HG02759 (cell line): ENCODE measurements around the gene NAB2.
"Not testable (repeated sequence)": the region's sequence is repeated elsewhere in the genome, so short reads cannot be mapped to it uniquely, and the experiment has no call there.

ENCODE experiments used
- ATAC-seq: cut with Tn5 transposase; IDR thresholded peaks from one replicate; pipeline ENCODE4 v1.9.1; 2021; ENCODE audit warnings: mild to moderate bottlenecking, moderate library complexity; ENCODE audit not compliant: unreplicated experiment

The NAB2 gene

DNA sequence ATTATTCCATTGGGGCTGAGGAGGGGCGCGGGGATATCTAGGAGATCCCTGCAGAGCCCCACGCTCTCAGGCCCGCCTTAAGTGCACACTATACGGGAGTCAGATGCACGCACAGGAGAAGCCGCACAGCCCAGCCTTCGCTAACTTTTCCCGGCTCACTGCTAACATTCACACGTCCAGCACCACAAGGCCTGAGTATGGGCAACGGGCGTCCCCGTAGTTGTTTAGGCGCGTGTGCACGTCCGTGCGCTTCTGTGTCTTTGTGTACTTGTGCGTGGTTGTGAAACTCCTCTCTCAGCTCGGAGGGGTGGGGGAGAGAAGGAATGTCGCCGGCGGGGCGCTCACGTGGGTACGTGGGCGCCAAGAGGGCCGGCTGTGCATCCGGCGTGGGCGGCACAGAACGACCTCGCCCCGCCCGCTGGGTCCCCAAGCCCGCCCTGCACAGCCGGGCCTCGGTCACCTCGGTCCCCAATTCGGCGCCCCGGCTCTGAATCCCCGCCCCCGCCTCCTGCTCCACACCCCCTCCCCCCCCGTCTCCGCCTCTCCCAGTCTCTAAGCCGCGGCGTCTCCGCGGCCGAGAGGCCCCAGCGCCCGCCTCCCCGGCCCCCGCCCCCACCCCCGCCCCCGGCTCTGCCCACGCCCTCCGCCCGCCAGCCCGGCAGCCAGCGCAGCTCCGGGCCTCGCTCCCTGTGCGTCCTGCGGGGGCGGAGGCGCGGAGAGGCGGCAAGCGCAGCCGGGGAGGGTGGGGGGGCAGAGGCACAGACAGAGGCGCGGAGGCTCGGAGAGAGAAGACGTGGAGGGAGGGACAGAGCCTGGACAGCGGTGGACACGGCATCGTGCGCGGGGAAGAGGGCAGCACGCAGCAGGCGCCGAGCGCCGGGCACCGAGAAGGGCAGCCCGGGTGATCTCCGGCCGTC is at the start of gene NAB2:
TSS of gene NAB2 (plus strand) at position 761 of the 917 bp plus-strand sequence. CDS start 158 bp downstream, outside the sequence.
- peak; percentile 64 for ATAC-seq

DNA sequence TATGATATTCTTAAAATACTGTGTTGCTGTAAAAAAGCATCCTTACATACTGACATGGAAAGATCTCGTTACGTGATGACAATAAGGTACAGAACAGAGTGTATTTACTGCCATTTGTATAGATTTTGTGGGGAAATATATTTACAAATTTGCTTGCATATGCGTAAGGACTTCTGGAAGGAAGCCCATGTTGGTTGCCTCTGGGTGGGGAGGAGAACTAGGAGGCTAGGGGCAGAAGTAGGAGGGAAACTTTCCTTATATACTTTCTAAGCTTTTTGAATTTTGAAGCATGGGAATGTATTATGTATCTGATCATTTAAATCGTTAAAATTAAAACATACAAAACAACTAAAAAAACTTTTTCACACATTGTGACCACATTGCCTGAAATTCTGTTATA is 48.7 kb upstream of the NAB2 start:
- ATAC-seq: no peak

- no peak for ATAC-seq
These were observed 48.2 kb upstream of the NAB2 start for GRCh38 chr12:57040750-57041149.

- no peak for ATAC-seq
These were observed 46.2 kb upstream of the NAB2 start for GRCh38 chr12:57042695-57043094.

GRCh38 chr12:57044468-57044867 is 44.4 kb upstream of the NAB2 start:
- no peak for ATAC-seq

GRCh38 chr12:57044889-57045288 is 44.0 kb upstream of the NAB2 start:
- no peak for ATAC-seq

DNA sequence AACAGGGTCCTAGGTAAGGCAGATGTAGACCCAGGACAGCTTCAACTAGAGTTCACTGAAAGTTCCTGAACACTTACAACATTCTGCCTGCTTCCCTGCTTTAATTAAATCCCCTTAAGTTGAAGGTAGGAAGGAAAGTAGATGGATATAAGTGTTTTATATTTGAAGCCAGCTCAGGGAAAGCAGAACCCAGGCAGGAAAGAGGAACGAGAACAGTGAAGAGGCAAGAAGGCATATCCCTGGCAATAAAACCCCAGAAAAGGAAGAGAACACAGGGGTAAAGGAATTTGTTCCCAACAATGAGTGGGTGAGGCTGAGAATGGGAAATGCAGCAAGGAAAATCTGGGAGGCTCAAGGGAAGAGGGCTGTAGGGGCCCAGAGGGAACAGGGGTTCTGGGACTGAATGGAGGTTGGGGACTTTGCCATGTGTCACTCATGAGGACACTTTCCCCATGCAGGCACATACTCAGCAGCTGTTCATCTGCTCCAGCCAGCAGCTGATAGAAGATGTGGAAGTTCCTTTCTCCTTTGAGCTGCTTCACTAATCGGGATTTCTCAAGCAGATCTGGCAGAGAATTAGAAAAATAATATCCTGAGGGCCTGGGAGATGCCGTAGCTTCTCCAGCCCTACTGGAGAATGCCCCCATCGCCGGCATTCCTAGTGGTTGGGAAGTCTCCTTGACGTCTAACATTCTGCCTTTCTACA is 42.7 kb upstream of the NAB2 start:
- no peak for ATAC-seq

DNA sequence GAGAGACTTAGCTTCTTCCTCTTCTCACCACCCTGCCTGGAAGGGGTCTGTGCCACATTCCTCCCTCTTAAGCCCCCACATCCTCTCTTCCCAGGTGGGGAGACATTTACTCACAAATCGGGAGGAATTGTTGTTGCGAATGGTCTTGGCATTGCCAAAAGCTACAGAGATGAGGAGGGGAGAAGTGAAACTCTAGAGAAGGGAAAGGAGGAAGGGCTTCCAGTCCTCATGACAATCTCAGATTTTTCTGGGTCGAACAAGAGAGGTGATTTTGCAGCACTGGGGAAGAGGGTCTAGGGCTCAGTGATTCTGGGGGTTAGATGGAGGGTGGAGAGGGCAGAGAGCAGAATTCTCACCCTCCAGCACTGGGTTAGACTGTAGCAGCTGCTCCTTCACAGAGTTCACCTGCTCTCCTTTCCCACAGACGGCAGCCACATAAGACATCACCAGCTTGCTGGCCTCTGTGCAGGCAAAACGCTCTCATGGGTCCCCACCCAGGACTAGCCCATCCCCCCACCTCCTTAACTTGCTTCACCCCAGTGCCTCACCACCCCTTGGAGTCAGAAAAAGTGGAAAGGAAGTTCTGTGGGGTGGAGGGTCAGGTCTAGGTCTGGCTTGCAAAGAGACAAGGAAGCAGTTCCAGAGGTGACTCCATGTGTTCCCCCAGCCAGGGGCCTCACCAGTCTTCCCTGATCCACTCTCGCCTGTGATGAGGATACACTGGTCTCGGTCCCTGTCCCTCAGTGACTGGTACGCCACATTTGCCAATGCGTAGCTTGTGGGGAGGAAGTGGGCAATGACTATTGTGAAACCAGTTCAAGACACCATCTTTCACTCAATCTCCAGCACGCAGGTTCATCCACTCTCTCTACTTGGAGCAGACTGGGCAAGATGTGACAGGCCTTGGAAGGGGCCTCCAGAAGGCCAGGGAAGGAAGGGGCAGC is 41.7 kb upstream of the NAB2 start:
- peak; percentile 57 for ATAC-seq

GRCh38 chr12:57047981-57048380 is 40.9 kb upstream of the NAB2 start:
- no peak for ATAC-seq

DNA sequence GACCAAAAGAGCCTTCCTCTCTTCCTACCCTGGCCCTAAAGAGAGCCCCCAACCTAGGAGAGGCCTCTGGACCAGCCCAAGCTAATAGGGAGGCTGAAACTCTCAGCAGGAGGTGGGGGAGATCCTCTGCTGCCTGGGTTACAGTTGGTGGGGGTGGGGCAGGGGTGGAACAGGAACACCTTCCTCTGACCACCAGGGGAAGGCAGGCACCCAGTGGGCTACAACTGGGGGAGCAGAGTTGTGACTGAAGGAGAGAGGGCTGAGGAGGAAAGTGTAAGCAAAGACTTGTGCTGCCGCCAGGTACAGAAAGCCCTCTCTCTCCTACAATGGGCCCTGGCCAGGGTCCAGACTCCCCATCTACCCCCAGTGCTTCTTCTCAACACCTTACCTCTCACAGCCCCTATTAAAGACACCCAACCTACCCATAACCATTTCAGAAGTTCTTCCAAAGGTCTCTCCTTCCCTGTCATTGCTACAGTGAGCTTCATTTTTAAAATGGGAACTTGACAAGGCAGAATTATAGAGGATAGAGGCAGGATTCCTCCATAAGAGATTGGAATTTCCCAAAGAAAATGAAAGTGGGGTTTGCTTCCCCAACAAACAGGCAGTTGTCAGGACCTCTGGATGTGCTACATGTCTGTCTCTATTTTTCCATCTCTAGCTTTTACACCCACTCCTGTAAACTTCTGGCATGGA is 40.3 kb upstream of the NAB2 start:
- no peak for ATAC-seq

DNA sequence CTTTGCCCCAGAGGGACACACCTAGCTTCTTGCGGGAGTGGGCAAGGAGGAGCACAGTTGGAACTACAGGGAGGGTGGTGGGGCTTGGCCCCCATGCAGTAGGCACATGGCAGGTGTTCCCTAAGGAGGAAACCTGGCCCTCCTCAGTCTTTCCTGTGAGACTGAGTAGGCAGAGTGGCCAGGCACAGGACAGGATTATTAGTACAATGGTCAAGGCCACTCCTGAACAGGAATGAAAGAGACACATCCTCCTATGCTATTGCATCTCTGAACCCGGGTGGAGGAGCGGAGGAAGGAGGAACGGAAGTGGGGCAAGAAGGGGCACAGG is 39.8 kb upstream of the NAB2 start:
- no peak for ATAC-seq

GRCh38 chr12:57049890-57050289 is 39.0 kb upstream of the NAB2 start, which contains the start of gene MYO1A:
MYO1A (minus strand) TSS chr12:57050129; CDS start chr12:57048323, 1,806 bp downstream.
- ATAC-seq: no peak

- no peak for ATAC-seq
These were observed 37.9 kb upstream of the NAB2 start for GRCh38 chr12:57051011-57051410.

DNA sequence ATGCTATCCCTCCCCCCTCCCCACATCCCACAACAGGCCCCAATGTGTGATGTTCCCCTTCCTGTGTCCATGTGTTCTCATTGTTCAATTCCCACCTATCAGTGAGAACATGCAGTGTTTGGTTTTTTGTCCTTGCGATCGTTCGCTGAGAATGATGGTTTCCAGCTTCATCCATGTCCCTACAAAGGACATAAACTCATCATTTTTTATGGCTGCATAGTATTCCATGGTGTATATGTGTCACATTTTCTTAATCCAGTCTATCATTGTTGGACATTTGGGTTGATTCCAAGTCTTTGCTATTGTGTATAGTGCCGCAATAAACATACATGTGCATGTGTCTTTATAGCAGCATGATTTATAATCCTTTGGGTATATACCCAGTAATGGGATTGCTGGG is 35.8 kb upstream of the NAB2 start:
- not testable (repeated sequence) for ATAC-seq

DNA sequence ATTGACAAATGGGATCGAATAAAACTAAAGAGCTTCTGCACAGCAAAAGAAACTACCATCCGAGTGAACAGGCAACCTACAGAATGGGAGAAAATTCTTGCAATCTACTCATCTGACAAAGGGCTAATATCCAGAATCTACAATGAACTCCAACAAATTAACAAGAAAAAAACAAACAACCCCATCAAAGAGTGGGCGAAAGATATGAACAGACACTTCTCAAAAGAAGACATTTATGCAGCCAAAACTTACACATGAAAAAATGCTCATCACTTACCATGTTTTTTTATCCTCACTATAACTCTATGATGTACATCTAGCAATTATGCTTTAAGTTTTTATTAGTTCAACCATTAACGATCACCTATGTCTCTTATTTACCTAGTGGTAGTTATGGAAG is 35.0 kb upstream of the NAB2 start:
- ATAC-seq: not testable (repeated sequence)

DNA sequence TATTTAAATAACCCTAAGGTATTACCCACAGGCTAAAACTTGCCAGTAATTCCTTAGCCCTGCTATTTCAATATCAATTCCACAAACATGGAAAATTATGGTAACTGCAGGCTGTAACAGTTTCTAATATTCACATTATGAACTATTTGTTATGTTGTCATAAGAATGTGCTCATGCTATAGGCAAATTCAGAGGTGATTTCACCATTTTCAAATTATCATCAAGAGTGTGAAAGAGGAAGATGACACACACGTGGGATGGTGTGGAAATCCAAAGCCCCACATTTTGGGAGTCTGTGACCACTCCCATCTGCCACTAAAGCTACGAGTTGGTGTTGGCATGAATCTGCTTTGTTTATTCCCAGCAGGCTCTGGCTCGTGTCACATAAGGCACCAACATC is 33.1 kb upstream of the NAB2 start:
- no peak for ATAC-seq

GRCh38 chr12:57057067-57057751 is 31.7 kb upstream of the NAB2 start:
- ATAC-seq: no peak

DNA sequence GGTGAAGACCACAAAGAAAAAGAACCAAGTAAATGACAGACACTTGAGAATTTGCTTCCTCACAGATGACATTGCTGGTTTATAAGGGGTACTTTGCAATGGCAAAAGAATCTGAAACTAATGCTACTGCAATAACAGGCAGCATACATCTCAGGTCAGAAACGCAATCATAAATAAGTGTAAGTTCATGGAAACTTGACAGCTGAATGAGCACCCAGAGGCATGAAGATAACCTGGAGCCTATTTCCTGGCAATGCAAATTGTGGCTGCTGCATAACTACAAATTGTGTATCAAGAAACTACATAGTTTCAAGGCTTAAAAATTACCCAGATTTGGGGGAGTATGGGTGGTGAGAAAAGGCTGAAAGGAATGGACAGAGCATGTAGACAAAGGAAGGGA is 30.5 kb upstream of the NAB2 start:
- ATAC-seq: no peak

DNA sequence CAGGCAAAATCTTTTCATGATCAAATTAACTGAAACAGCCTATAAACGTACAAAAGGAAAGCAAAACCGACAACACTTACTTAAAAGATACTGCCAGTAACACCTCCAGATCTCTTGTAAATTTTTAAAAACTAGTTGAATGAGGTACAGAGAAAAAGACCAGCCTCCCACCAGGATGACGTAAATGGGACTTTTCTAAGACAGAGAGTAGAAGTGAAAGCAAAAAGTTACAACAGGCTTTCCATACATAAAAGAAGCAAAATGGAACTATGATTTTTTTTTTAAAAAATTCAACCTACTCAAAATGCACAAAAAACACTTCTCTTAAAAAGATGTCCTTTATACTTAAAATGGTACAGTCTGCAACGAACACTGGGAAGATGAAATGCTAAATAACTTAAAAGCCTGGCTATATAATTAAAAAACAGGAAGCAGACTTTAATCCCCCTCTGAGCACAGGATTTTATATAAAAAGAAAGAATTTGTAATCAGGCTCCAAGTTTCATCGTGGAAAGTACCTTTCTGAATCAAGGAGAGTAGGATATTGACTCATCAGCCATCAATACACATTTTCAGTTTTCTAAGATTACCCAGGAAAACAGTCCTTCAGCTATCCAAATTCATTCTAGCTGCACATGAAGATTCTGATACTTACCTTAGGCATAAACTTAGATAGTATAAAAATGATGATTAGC is 24.8 kb upstream of the NAB2 start:
- ATAC-seq: peak; percentile 76
